Gastrocnemius medialis (tissue), 4 donors: ENCODE data around the gene AEBP1. TPM values are rescaled to one million over a fixed set of nuclear protein-coding genes. Genes with fewer than 3 reads are reported as not detected.

ENCODE experiments used
- ATAC-seq, 2 donors: fragments of 150-250 bp; one replicate each; pipeline ENCODE4 v1.9.1; 2016
- DNase-seq, 2 donors: peaks; one replicate each; pipeline ENCODE4 v3.0.0-alpha.2; 2019
- H3K27ac ChIP-seq, 4 donors: fragments of 200-600 bp; sonication (generic); 1 replicate in 1 of 4; 2 replicates in 3 of 4; pipeline ENCODE4 v1.5.1; 2016 to 2018; ENCODE audit warnings: mild to moderate bottlenecking in 2 of 4, moderate library complexity in 1 of 4
- H3K27me3 ChIP-seq, 3 donors: fragments of 200-600 bp; sonication (generic) in 2 of 3; 1 replicate in 1 of 3; 2 replicates in 2 of 3; pipeline versions ENCODE4 v1.5.1 to v1.6.0; 2016 to 2019; ENCODE audit warnings: mild to moderate bottlenecking in 1 of 3, moderate library complexity in 1 of 3
- H3K36me3 ChIP-seq, 2 donors: fragments of 200-600 bp; sonication (generic) in 1 of 2; one replicate each; pipeline ENCODE4 v1.5.1; 2017 to 2018
- H3K4me1 ChIP-seq, 2 donors: fragments of 200-600 bp; sonication (generic) in 1 of 2; one replicate each; pipeline ENCODE4 v1.5.1; 2016 to 2017; ENCODE audit warnings: mild to moderate bottlenecking in 2 of 2
- H3K4me3 ChIP-seq, 4 donors: fragments of 200-600 bp; sonication (generic) in 3 of 4; 1 replicate in 1 of 4; 2 replicates in 3 of 4; pipeline ENCODE4 v1.5.1; 2016 to 2019; ENCODE audit warnings: mild to moderate bottlenecking in 2 of 4
- H3K9me3 ChIP-seq, 3 donors: fragments of 200-600 bp; sonication (generic) in 2 of 3; 1 replicate in 1 of 3; 2 replicates in 2 of 3; pipeline ENCODE4 v1.5.1; 2016 to 2019
- CTCF ChIP-seq, 5 experiments: fragments of 450-650 bp in 3 of 5; fragments of 200-600 bp in 2 of 5; sonication (generic) in 2 of 5; IDR thresholded peaks in 4 of 5; conservative IDR thresholded peaks in 1 of 5; 1 replicate in 4 of 5; 2 replicates in 1 of 5; pipeline ENCODE4 v1.5.1; 2016 to 2019; ENCODE audit warnings: antibody characterized with exemption in 5 of 5, mild to moderate bottlenecking in 3 of 5, moderate library complexity in 3 of 5
- POLR2A ChIP-seq, 2 donors: fragments of 450-650 bp; IDR thresholded peaks; one replicate each; pipeline ENCODE4 v1.6.1; 2017; ENCODE audit warnings: antibody characterized with exemption in 2 of 2, mild to moderate bottlenecking in 2 of 2, moderate library complexity in 2 of 2
- in situ Hi-C, 4 donors: fragments of 200-750 bp; cut with MboI; loops; one replicate each; pipeline versions ENCODE4 v1.15.0 to v1.8.0; 2017; ENCODE audit warnings: low sequenced_read_pairs in 4 of 4
- intact Hi-C: fragments of 100-400 bp; cut with DNase I; formaldehyde crosslinking; loops from one replicate; pipeline ENCODE4 v1.15.1; 2023; ENCODE audit warnings: low total_unique reads
- microRNA-seq, 2 donors: library from miRNA; unstranded; fragments of <30 nt; microRNA quantifications; one replicate each; pipeline ENCODE4, GENCODE V29; 2016; ENCODE audit warnings: borderline replicate concordance in 2 of 2
- total RNA-seq, 4 donors: library from RNA; depleted of rRNA; stranded (reverse); fragments of >200 nt; gene quantifications; one replicate each; pipeline versions ENCODE4 v1.1.0 to v1.2.3, GENCODE V29; 2016

Gene AEBP1
- total RNA-seq, 4 donors from 2014 or later, result 5.8 to 23.6 (median 15.9) TPM

- peaks cover 10 to 11% of the 10 kb centered on the region in 2 donors for H3K4me1 ChIP-seq
- in situ Hi-C loops (no loop called here), intact Hi-C loops (no loop called here)
- ATAC-seq (no peak), DNase-seq (no peak)
- no peaks in the 10 kb centered on the region for H3K36me3 ChIP-seq
- no peak overlapping the region for H3K4me3 ChIP-seq
- TF ChIP-seq CTCF (IDR thresholded peaks at IDR 0.05 in 4 of 5, conservative IDR thresholded peaks at IDR 0.05 in 1 of 5) (no peak), POLR2A (IDR thresholded peaks at IDR 0.05) (no peak)
- no peak overlapping the region for H3K27ac ChIP-seq
- no peaks in the 10 kb centered on the region for H3K27me3 ChIP-seq
- no peaks in the 10 kb centered on the region for H3K9me3 ChIP-seq
Measured at GRCh38 chr7:44162785-44163395, 58.7 kb downstream of the AEBP1 start.

- H3K4me3 ChIP-seq, result no peak overlapping the region
- H3K36me3 ChIP-seq, result no peaks in the 10 kb centered on the region
- H3K27ac ChIP-seq, result no peak overlapping the region
- no peaks in the 10 kb centered on the region for H3K9me3 ChIP-seq
- in situ Hi-C loops (no loop called here), intact Hi-C loops (no loop called here)
- no peak for TF ChIP-seq POLR2A (IDR thresholded peaks at IDR 0.05)
- no peak for TF ChIP-seq CTCF (IDR thresholded peaks at IDR 0.05 in 4 of 5, conservative IDR thresholded peaks at IDR 0.05 in 1 of 5)
- H3K4me1 ChIP-seq, result peaks cover 10 to 11% of the 10 kb centered on the region in 2 donors
- no peaks in the 10 kb centered on the region for H3K27me3 ChIP-seq
- no peak for ATAC-seq
- DNase-seq, result no peak
Measured at GRCh38 chr7:44163591-44163990, 59.4 kb downstream of the AEBP1 start.

Small RNA genes lying within 50 kb of the gene (microRNA-seq; reads per million reads assigned to microRNA genes)
- 0.85 to 2.4 reads per million in 2 donors for gene MIR6838

Other genes starting within 250 kb of the AEBP1 start
- 100 to 1,000 TPM; 173 to 294 (median 255) TPM for gene MRPS24, start 234.8 kb upstream of the AEBP1 start, total RNA-seq
- 10 to 100 TPM; 29.0 to 47.7 (median 38.3) TPM for gene URGCP, start 197.7 kb upstream of the AEBP1 start, total RNA-seq
- 100 to 1,000 TPM in 2 of 4 donors, 10 to 100 TPM in 2; 71.0 to 116 (median 105) TPM for gene UBE2D4, start 177.9 kb upstream of the AEBP1 start, total RNA-seq
- gene SPDYE1, start 106.4 kb upstream of the AEBP1 start, total RNA-seq, result not detected
- gene DBNL, start 59.6 kb upstream of the AEBP1 start, total RNA-seq, result 10 to 100 TPM; 48.0 to 77.2 (median 56.0) TPM
- 100 to 1,000 TPM; 129 to 355 (median 306) TPM for gene PGAM2, start 38.8 kb upstream of the AEBP1 start, total RNA-seq
- 10 to 100 TPM; 11.1 to 34.6 (median 17.3) TPM for gene POLM, start 21.8 kb upstream of the AEBP1 start, total RNA-seq
- 10 to 100 TPM; 69.4 to 93.0 (median 77.7) TPM for gene POLD2, start 19.2 kb downstream of the AEBP1 start, total RNA-seq
- 1 to 10 TPM in 1 of 4 donors, not detected in 3; 2.6 TPM for gene MYL7, start 37.0 kb downstream of the AEBP1 start, total RNA-seq
- under 1 TPM in 1 of 4 donors, not detected in 3; 0.33 TPM for gene GCK, start 85.1 kb downstream of the AEBP1 start, total RNA-seq
- 10 to 100 TPM; 37.9 to 79.5 (median 72.5) TPM for gene YKT6, start 96.6 kb downstream of the AEBP1 start, total RNA-seq
- gene CAMK2B, start 221.2 kb downstream of the AEBP1 start, total RNA-seq, result 10 to 100 TPM; 35.3 to 64.8 (median 46.0) TPM